Progenitor cell of endocrine pancreas (in vitro differentiated cells): ENCODE data around the gene ZNF177. TPM values are rescaled to one million over a fixed set of nuclear protein-coding genes. Genes with fewer than 3 reads are reported as not detected.

Source experiments
- DNase-seq: peaks from one replicate; pipeline ENCODE4 v3.0.0; 2021; ENCODE audit warnings: low spot score; ENCODE audit not compliant: unreplicated experiment
- H3K27ac Mint-ChIP-seq: 2 replicates; pipeline ENCODE4 v1.8.0; 2021; ENCODE audit warnings: mild to moderate bottlenecking, moderate library complexity, mixed read lengths
- H3K27me3 Mint-ChIP-seq: 2 replicates; pipeline ENCODE4 v1.8.0; 2021; ENCODE audit warnings: mixed read lengths
- H3K36me3 Mint-ChIP-seq: 2 replicates; pipeline ENCODE4 v1.8.0; 2022; ENCODE audit warnings: mixed read lengths; ENCODE audit not compliant: insufficient read depth
- H3K4me1 Mint-ChIP-seq: 2 replicates; pipeline ENCODE4 v1.8.0; 2021; ENCODE audit warnings: low read depth, mixed read lengths
- H3K4me3 Mint-ChIP-seq: 2 replicates; pipeline ENCODE4 v1.8.0; 2021; ENCODE audit warnings: low read depth, mild to moderate bottlenecking, moderate library complexity, mixed read lengths
- H3K9me3 Mint-ChIP-seq: 2 replicates; pipeline ENCODE4 v1.8.0; 2021; ENCODE audit warnings: low read depth, mixed read lengths
- total RNA-seq: library from RNA; stranded (reverse); gene quantifications from 2 replicates; pipeline ENCODE4 v1.2.1, GENCODE V29; 2021
- TF ChIP-seq, protein P1 (sequence below): fragments of 200-600 bp; sonication (generic); IDR thresholded peaks from one replicate; pipeline ENCODE4 v1.5.0; 2021; ENCODE audit warnings: antibody characterized with exemption, mild to moderate bottlenecking; ENCODE audit not compliant: unreplicated experiment

ZNF177 gene
- total RNA-seq, 1 donor from 2014 or later, result 12.7 TPM

- Mint-ChIP-seq H3K4me1 (no peaks in the 10 kb centered on the region), H3K27me3 (no peaks in the 10 kb centered on the region), H3K27ac (no peak overlapping the region), H3K9me3 (peaks cover 6% of the 10 kb centered on the region), H3K36me3 (peaks cover 42% of the 10 kb centered on the region), H3K4me3 (no peak overlapping the region)
- TF ChIP-seq, protein P1, sequence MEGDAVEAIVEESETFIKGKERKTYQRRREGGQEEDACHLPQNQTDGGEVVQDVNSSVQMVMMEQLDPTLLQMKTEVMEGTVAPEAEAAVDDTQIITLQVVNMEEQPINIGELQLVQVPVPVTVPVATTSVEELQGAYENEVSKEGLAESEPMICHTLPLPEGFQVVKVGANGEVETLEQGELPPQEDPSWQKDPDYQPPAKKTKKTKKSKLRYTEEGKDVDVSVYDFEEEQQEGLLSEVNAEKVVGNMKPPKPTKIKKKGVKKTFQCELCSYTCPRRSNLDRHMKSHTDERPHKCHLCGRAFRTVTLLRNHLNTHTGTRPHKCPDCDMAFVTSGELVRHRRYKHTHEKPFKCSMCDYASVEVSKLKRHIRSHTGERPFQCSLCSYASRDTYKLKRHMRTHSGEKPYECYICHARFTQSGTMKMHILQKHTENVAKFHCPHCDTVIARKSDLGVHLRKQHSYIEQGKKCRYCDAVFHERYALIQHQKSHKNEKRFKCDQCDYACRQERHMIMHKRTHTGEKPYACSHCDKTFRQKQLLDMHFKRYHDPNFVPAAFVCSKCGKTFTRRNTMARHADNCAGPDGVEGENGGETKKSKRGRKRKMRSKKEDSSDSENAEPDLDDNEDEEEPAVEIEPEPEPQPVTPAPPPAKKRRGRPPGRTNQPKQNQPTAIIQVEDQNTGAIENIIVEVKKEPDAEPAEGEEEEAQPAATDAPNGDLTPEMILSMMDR, result no peak
- DNase-seq, result no peak
Measured at GRCh38 chr19:9427941-9428340, 65.1 kb downstream of the ZNF177 start.

- Mint-ChIP-seq H3K27ac (no peak overlapping the region), H3K4me1 (peaks cover 13% of the 10 kb centered on the region), H3K4me3 (no peak overlapping the region), H3K27me3 (no peaks in the 10 kb centered on the region), H3K9me3 (no peaks in the 10 kb centered on the region), H3K36me3 (peaks cover 28% of the 10 kb centered on the region)
- TF ChIP-seq, protein P1, result no peak
- no peak for DNase-seq
Measured at GRCh38 chr19:9430444-9430843, 67.6 kb downstream of the ZNF177 start.

DNA sequence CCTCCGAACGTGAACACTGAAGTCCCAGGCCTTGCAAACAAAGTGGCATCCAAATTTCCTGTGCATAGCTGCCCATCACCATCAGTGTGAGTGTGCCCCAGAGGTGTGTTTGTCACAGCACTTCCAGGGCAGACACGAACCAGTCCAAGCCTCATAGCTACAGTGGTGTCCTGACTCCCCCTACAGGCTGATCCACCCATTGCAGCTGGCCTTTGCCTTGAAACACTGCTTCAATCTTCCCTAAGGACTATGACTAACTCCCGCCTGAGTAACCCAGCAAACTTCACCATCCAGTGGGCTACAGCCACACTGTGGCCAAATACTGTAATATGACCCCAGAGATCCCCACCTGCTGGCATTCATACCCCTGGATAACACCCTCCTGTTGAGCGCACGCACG is 68.7 kb downstream of the ZNF177 start:
- TF ChIP-seq, protein P1, result peak; percentile 51
- peaks cover 28% of the 10 kb centered on the region for H3K36me3 Mint-ChIP-seq

More for the DNA sequence above, 68.7 kb downstream of the ZNF177 start:
- Mint-ChIP-seq H3K9me3 (no peaks in the 10 kb centered on the region), H3K27ac (no peak overlapping the region), H3K4me3 (no peak overlapping the region), H3K27me3 (no peaks in the 10 kb centered on the region), H3K4me1 (peaks cover 18% of the 10 kb centered on the region)
- peak; percentile 19 for DNase-seq

Other genes with a start within 250 kb of the ZNF177 start
- gene OR7G1, start 247.2 kb upstream of the ZNF177 start, total RNA-seq, result not detected in 2 replicates
- not detected in 2 replicates for gene OR7G3, start 236.1 kb upstream of the ZNF177 start, total RNA-seq
- gene ZNF317, start 222.6 kb upstream of the ZNF177 start, total RNA-seq, result 38.6 and 46.8 TPM in 2 replicates
- gene OR7D2, start 184.0 kb upstream of the ZNF177 start, total RNA-seq, result 1.2 and 1.8 TPM in 2 replicates
- not detected in 2 replicates for gene OR7D4, start 143.4 kb upstream of the ZNF177 start, total RNA-seq
- gene OR7E24, start 112.1 kb upstream of the ZNF177 start, total RNA-seq, result not detected in 2 replicates
- 6.6 and 8.0 TPM in 2 replicates for gene ZNF699, start 53.2 kb upstream of the ZNF177 start, total RNA-seq
- 42.4 and 42.5 TPM in 2 replicates for gene ZNF559, start 38.8 kb upstream of the ZNF177 start, total RNA-seq
- gene ZNF266, start 72.6 kb downstream of the ZNF177 start, total RNA-seq, result 35.4 and 37.0 TPM in 2 replicates
- gene ZNF560, start 135.6 kb downstream of the ZNF177 start, total RNA-seq, result not detected in 2 replicates
- gene ZNF426, start 175.6 kb downstream of the ZNF177 start, total RNA-seq, result 21.7 and 24.2 TPM in 2 replicates
- gene ZNF121, start 221.5 kb downstream of the ZNF177 start, total RNA-seq, result 53.9 and 57.0 TPM in 2 replicates